AG09319 (cell line): ENCODE data around the gene SLC6A8.

Experiments used
- DNase-seq: peaks from one replicate; pipeline ENCODE4 v3.0.0-alpha.2; 2010; ENCODE audit warnings: low read depth; ENCODE audit errors: extremely low read depth
- CTCF ChIP-seq: IDR thresholded peaks from 2 replicates; pipeline ENCODE4 v1.5.1; 2011; ENCODE audit warnings: low read depth, mild to moderate bottlenecking, inconsistent platforms, low read length, moderate library complexity

Gene SLC6A8

GRCh38 chrX:153641627-153642026, 46.1 kb upstream of the SLC6A8 start:
- TF ChIP-seq CTCF: no peak
- no peak for DNase-seq

- TF ChIP-seq CTCF: no peak
- no peak for DNase-seq
These were observed 45.6 kb upstream of the SLC6A8 start for GRCh38 chrX:153642051-153642654.

- TF ChIP-seq CTCF: no peak
- DNase-seq: no peak
These were observed 44.9 kb upstream of the SLC6A8 start for GRCh38 chrX:153642655-153643430.

GRCh38 chrX:153643431-153644351, 44.0 kb upstream of the SLC6A8 start:
- DNase-seq: no peak
- TF ChIP-seq CTCF: no peak

- DNase-seq: no peak
- TF ChIP-seq CTCF: no peak
These were observed 43.2 kb upstream of the SLC6A8 start for GRCh38 chrX:153644356-153645125.

GRCh38 chrX:153645151-153645550, 42.6 kb upstream of the SLC6A8 start:
- no peak for TF ChIP-seq CTCF
- no peak for DNase-seq
